Daoy (cell line): Measurements from ENCODE around the gene SMIM44. TPM values are rescaled to one million over a fixed set of nuclear protein-coding genes. Genes with fewer than 3 reads are reported as not detected.
A peak's percentile ranks its signal among the peaks of the same experiment; 100 is the strongest.

ENCODE experiments used
- DNase-seq: peaks from one replicate; pipeline ENCODE4 v3.0.0-alpha.2; 2015; ENCODE audit warnings: low read depth
- total RNA-seq: library from RNA; depleted of rRNA; stranded (reverse); fragments of >200 nt; shearing (Covaris generic); gene quantifications from 2 replicates; pipeline ENCODE4 v1.2.3, GENCODE V29; 2014; rRNA removed

SMIM44 gene
- total RNA-seq, 1 experiment from 2014 or later, result not detected

DNA sequence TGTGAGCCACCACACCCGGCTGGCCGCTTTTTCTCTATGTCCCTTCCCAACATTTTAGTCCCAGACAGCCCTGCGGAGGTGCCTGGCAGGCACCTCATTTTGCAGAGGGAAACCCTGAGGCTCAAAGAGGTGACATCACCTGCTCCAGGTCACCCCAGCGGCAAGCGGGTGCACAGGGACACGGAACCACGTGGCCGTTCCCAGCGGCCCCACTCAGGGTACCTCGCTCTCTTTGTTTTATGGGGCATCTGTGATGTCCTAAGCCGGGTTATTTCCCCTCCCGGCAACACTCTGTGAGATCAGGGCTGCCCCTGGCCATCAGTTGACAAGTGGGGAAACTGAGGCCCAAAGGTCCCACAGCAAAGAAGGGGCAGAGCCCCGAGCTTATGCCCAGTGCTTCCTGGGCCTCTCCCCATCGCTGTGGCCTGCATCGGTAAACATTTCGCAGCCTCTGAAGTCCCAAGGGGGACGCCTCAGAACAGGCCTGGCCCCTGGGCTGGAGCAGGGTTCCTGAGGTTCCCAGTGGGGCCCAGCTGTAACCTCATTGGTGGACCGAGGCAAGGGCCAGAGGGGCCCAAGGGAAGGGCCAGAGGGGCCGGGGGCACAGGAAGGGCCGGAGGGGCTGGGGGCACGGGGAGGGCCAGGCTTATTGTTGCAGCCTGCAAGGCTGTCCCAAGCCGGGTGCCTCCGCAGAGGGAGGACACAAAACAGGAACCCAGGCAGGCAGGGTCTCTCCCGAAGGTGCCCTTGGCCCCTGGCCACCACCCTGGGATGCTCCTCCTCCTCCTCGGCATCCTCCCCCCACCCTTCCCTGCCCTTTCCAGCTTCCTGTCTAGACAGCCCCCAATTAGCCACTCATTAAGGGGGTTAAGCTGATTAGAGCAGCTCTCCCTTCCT, 41.9 kb downstream of the SMIM44 start:
- DNase-seq, result no peak

DNA sequence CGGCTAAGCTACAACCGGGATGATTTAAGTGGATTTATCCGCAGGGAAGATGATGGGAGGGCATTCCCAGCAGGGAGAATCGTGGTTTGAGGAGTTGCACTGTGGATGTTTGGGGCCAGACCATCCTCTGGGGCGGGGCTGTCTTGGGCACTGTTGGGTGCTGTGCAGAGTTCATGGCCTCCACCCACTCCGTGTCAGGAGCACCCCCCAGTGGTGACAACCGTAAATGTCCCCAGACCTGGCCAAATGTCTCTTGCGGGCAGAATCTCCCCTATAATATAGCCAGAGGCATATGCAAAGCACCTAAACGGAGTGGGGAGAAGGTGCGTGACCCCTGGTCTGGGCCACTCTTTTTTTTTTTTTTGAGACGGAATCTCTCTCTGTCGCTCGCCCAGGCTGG, 43.2 kb downstream of the SMIM44 start:
- DNase-seq, result peak; percentile 49

DNA sequence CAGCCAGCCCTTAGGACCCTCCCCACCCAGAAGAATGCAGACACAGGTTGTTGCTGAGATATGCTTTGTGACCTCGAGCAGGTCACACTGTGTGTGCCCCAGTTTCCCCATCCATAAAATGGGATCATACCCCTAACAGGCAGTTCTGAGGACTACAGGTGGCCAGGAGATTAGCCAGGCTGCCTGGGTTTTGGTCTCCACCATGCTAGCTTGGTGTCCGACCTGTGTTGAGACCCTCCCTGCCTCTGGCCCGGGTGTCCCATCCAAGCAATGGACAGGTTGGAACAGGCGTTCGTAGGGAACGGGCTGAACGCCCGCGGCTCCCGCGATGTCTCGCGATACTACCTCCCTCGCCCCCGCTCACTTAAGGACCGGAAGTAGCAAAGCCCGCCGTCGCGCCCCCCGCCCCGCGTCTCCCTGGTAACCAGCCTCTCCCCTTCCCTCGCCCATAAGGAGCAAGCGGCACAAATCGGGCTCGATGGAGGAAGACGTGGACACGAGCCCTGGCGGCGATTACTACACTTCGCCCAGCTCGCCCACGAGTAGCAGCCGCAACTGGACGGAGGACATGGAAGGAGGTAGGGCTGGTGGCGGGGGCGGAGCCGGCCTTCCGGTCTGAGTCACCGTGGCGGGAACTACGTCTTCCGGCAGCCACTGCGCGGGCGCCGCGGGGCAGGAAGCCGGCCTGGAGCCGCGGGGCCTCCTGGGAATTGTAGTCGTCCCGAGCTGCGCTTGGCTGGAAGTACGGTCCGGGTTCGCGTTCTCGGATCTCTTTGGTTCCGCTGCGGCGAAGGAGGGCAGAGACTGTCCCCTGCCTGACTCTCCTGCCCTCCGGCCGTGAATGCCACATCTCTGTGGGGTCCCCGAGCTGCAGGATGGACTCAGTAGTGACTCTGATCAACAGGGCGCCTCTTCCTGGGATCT, 48.3 kb downstream of the SMIM44 start:
- DNase-seq, result peak; percentile 98

DNA sequence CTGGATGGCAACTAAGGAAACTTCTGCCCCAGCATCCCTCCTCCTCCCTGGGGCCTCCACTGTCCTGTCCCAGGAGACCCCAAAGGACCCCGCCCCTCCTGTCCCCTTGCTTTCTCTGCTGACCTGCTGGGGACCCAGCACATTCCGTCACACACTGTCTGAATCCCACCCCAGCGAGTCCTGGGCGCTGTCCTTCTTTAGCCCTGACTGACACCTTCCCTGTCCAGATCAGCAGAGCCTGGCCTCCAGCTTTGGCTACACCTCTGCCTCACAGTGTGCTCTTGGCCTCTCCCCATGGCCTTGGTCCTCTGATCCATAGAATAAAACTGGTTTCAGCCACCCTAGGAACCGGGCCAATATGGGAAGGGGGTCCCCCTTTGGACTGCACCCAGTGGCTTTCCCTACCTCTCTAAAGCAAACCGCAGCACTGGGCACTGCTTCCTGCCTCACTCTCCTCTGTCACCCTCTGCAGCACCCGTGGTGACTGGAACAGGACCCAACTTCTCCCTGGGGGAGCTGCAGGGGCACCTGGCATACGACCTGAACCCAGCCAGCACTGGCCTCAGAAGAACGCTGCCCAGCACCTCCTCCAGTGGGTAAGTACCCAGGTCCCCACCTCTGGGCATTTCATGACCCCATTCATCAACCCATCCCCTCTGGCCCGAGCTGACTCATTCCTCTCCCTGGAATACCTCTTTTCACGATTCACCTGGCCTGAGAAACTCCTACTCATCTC, 49.3 kb downstream of the SMIM44 start:
- no peak for DNase-seq

DNA sequence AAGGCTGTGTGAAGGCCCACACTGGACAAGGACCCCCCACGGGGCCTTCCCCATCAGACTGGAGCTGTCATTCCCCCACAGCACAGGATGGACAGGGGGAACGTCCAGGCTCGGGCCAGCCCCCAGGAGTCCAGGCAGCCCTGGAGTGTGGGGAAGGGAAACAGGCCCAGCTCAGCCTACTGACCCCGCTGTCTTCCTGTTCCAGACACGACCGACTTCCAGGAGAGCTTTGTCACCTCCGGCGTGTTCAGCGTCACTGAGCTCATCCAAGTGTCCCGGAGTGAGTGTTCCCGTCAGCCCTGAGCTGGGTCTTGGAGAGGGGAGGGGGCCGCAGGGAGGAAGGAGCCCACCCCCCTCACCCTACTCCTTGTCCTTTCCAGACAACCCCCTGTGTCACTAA, 49.9 kb downstream of the SMIM44 start:
- no peak for DNase-seq

Other genes starting within 250 kb of the SMIM44 start
- 16.0 and 20.2 TPM in 2 replicates for gene NFIC, start 116.9 kb downstream of the SMIM44 start, total RNA-seq
- gene SMIM24, start 2.9 kb downstream of the SMIM44 start, total RNA-seq, result not detected in 2 replicates
- 22.9 and 24.2 TPM in 2 replicates for gene DOHH, start 17.2 kb upstream of the SMIM44 start, total RNA-seq
- 43.7 and 46.9 TPM in 2 replicates for gene FZR1, start 22.9 kb upstream of the SMIM44 start, total RNA-seq
- gene TEKTIP1, start 55.7 kb upstream of the SMIM44 start, total RNA-seq, result not detected in 2 replicates
- gene MFSD12, start 74.1 kb upstream of the SMIM44 start, total RNA-seq, result 50.5 and 93.6 TPM in 2 replicates
- gene HMG20B, start 89.5 kb upstream of the SMIM44 start, total RNA-seq, result 79.9 TPM in 2 replicates
- gene GIPC3, start 102.0 kb upstream of the SMIM44 start, total RNA-seq, result not detected in 2 replicates
- 0.39 TPM in 1 of 2 replicates, not detected in the other for gene TBXA2R, start 123.4 kb upstream of the SMIM44 start, total RNA-seq
- 29.9 and 52.6 TPM in 2 replicates for gene CACTIN, start 143.3 kb upstream of the SMIM44 start, total RNA-seq
- 5.2 and 8.6 TPM in 2 replicates for gene PIP5K1C, start 217.0 kb upstream of the SMIM44 start, total RNA-seq
- gene TJP3, start 224.9 kb upstream of the SMIM44 start, total RNA-seq, result 0.03 TPM in 1 of 2 replicates, not detected in the other